Measurements from ENCODE around the gene SASH1.
A peak's percentile ranks its signal among the peaks of the same experiment; 100 is the strongest.

The SASH1 gene

GRCh38 chr6:148407372-148407771 is 64.7 kb downstream of the SASH1 start:
- H3K4me3 ChIP-seq (ENCODE audit: low read depth, low read length), result no peak overlapping the region
- peak; percentile 91 for DNase-seq (ENCODE audit: low read depth)
- TF ChIP-seq, protein P1, sequence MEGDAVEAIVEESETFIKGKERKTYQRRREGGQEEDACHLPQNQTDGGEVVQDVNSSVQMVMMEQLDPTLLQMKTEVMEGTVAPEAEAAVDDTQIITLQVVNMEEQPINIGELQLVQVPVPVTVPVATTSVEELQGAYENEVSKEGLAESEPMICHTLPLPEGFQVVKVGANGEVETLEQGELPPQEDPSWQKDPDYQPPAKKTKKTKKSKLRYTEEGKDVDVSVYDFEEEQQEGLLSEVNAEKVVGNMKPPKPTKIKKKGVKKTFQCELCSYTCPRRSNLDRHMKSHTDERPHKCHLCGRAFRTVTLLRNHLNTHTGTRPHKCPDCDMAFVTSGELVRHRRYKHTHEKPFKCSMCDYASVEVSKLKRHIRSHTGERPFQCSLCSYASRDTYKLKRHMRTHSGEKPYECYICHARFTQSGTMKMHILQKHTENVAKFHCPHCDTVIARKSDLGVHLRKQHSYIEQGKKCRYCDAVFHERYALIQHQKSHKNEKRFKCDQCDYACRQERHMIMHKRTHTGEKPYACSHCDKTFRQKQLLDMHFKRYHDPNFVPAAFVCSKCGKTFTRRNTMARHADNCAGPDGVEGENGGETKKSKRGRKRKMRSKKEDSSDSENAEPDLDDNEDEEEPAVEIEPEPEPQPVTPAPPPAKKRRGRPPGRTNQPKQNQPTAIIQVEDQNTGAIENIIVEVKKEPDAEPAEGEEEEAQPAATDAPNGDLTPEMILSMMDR (conservative IDR thresholded peaks at IDR 0.05; ENCODE audit: low read depth, low read length), result no peak

DNA sequence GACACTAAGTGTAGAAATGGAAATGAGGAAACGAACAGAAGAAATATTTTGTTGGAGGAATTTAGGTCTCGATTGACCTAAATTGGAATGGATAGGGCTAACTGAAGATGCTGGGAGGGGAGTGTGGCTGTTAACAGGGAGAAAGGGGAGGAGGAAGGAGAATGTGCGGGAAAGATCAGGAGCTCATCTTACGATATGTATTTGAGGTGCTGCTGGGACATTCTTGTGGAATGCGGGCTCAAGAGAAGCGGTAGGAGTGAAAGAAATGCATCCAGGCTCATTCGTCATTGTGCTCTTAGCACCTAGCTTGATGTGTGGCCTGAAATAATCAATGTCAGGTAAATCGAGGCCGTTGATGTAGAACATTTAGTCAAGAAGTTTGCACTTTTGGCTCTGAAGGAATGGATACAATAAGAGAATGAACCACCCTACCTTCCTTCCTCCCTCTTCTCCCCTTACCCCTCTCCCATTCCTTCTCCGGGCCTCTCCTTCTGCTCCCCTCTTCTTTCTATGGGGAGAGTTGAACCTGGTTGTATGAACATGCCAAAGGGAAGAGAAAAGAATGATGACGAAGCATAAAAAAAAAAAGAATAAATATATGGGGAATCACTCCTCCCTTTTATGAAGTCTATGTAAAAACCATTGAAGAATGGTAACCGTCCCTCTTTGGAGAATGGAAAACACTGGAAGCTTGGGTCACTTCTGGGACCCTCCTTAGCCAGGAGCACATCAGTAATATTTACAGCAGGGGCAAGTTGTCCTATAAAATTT is 70.9 kb downstream of the SASH1 start:
- TF ChIP-seq, protein P1 (conservative IDR thresholded peaks at IDR 0.05; ENCODE audit: low read depth, low read length), result no peak
- no peak overlapping the region for H3K4me3 ChIP-seq (ENCODE audit: low read depth, low read length)
- DNase-seq (ENCODE audit: low read depth), result no peak

GRCh38 chr6:148414092-148414489 is 71.5 kb downstream of the SASH1 start:
- no peak for DNase-seq (ENCODE audit: low read depth)
- H3K4me3 ChIP-seq (ENCODE audit: low read depth, low read length), result no peak overlapping the region
- TF ChIP-seq, protein P1 (conservative IDR thresholded peaks at IDR 0.05; ENCODE audit: low read depth, low read length), result no peak

GRCh38 chr6:148414836-148415235 is 72.2 kb downstream of the SASH1 start:
- DNase-seq (ENCODE audit: low read depth), result peak; percentile 81
- TF ChIP-seq, protein P1 (conservative IDR thresholded peaks at IDR 0.05; ENCODE audit: low read depth, low read length), result no peak
- no peak overlapping the region for H3K4me3 ChIP-seq (ENCODE audit: low read depth, low read length)

DNA sequence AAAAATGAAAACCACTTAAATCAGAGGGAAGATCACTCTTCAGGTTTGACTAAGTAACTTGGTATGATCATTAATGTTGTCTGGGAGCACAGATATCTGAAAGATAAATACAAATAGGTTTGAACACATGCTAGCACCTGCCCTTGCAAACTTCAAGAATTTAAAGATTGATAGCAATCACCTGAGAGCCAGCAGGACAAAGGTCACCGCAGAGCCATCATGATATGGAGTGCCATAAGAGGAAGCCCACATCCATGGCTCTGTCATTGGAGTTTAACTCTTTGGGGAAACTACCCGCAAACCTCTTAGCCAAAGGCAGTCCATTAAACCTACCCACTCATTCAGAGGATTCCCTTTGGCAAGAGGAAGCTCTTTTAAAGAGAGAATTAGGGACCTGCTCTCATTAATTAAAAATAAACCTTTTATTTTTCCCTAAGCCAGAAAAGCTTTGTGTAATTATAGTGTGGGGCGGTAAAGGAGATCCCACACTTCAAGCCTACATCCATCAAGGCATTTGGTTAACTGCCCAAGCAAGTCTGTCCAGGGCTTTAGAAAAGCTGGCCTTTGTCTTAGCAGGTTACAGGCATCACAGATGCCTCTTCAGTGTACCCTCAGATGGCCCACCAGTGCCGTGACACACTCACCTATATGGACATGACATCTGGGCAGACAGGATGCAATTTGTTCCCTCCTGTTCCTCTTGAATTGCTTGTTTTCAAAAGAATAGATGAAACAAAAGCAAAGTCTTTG is 73.0 kb downstream of the SASH1 start:
- DNase-seq (ENCODE audit: low read depth), result no peak
- H3K4me3 ChIP-seq (ENCODE audit: low read depth, low read length), result no peak overlapping the region
- TF ChIP-seq, protein P1 (conservative IDR thresholded peaks at IDR 0.05; ENCODE audit: low read depth, low read length), result no peak

GRCh38 chr6:148416330-148416965 is 73.8 kb downstream of the SASH1 start:
- TF ChIP-seq, protein P1 (conservative IDR thresholded peaks at IDR 0.05; ENCODE audit: low read depth, low read length), result no peak
- no peak for DNase-seq (ENCODE audit: low read depth)
- H3K4me3 ChIP-seq (ENCODE audit: low read depth, low read length), result no peak overlapping the region
